Glomerular visceral epithelial cell (primary cell): ENCODE measurements around the gene PRSS23.
"Not testable (repeated sequence)": the region's sequence is repeated elsewhere in the genome, so short reads cannot be mapped to it uniquely, and the experiment has no call there.

Experiments used
- DNase-seq: peaks from one replicate; pipeline ENCODE4 v3.0.0-alpha.2; 2016; ENCODE audit errors: extremely low spot score

Gene PRSS23

GRCh38 chr11:86812981-86813380 lies 12.6 kb downstream of the PRSS23 start:
- no peak for DNase-seq

GRCh38 chr11:86814775-86815174 lies 14.4 kb downstream of the PRSS23 start:
- DNase-seq: peak; percentile 44

GRCh38 chr11:86815726-86816125 lies 15.4 kb downstream of the PRSS23 start:
- no peak for DNase-seq

DNA sequence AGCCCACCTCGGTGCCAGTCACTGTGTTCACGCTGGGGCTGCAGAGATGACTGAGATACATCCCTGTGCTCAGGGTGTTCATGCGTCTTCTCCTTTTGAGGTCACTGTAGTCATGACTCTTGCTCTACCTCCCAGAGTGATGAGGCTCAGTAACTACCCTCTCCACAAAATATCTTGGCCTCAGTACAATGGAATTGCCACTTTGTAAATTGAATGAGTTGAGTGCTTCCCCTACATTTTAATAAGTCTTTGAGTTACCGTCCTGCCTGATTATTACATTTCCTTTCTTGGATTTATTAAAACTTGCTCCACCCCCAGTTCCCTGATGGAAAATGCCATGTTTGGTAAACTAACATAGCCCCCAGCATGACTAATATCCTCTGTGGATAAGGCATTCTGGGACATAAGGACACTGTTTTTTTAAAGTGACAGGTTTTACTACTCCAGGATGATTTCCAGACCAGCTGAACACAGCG lies 15.9 kb downstream of the PRSS23 start:
- peak; percentile 39 for DNase-seq

DNA sequence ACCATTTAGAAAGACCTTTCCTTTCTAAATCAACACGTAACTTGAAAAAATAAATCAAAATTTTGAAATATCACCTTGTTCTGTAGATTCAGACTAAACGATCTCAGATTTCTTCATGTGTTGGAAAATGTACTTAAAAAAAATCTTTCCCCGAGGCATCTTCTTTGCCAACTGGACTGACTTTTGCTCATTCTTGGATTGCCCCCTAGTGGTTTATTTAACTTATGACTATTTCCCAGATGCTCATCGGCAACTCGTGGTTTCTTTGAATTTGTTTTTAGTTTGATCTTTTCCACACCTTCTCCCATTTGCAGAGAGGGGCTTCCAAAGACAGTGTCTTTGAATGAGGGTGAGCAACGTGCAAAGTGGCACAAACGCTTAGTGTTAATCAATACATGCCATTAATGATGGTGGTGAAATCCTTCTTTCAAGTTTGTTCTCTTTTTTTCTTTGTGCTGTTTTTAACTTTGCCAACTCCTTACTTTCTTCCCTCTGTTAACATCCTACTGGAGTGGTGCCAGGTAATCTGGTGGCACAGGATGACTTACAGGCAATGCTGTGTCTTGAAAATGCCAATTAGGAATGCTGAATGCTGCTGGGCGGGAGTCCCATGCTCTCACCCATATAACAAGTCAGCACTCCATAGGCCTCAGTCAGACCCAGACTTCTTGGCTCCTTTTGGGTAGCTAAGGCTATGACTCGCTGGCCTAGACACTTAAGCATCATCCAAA lies 18.3 kb downstream of the PRSS23 start:
- peak; percentile 70 for DNase-seq

GRCh38 chr11:86824139-86824538 lies 23.8 kb downstream of the PRSS23 start:
- DNase-seq: not testable (repeated sequence)

DNA sequence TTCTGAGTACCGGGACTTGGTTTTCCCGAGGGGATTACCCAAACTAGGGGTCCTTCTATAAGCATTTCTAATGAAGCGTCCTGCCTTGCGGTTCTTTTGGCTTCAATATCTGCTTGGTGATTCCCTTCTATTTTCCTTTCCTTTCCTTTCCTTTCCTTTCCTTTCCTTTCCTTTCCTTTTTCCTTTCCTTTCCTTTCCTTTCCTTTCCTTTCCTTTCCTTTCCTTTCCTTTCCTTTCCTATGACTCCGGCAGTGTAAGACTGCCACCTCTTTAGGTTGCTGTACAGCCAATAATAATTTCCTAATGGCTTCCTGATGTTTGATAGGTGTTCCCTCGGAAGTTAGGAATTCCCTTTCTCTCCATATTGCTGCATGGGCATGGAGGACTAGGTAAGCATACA lies 34.0 kb downstream of the PRSS23 start:
- not testable (repeated sequence) for DNase-seq

DNA sequence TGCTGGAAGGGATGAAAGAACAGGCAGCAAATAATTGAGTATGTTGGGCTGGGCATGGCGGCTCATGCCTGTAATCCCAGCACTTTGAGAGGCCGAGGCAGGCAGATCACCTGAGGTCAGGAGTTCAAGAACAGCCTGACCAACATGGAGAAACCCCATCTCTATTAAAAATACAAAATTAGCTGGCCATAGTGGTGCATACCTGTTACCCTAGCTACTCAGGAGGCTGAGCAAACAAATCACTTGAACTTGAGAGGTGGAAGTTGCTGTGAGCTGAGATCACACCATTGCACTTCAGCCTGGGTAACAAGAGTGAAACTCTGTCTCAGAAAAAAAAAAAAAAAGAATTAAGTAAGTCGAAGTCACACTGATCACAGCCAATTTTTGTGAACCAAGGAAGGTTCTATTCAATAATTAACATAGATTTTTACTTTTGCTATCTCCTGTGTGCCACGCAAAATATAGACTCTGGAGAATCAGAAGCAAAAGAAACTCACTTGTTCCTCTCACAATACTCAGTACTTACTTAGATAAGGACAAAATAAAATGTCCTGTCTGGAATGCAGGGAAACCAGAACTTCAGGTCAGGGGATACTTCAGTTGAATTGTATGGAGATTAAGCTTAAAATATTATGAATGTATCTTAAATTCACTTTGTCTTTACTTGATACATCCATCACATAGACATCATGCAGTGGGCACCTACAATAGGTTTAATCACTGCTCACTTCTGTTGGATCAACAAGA lies 44.6 kb downstream of the PRSS23 start:
- DNase-seq: not testable (repeated sequence)

- DNase-seq: no peak
These were observed 47.8 kb downstream of the PRSS23 start for GRCh38 chr11:86848132-86848531.

GRCh38 chr11:86849679-86850078 lies 49.3 kb downstream of the PRSS23 start:
- no peak for DNase-seq
